GM21526 (cell line): Measurements from ENCODE around the gene RPS25.
A peak's percentile ranks its signal among the peaks of the same experiment; 100 is the strongest.
"Not testable (repeated sequence)": the region's sequence is repeated elsewhere in the genome, so short reads cannot be mapped to it uniquely, and the experiment has no call there.

Source experiments
- ATAC-seq: cut with Tn5 transposase; IDR thresholded peaks from one replicate; pipeline ENCODE4 v1.9.1; 2021; ENCODE audit warnings: moderate library complexity; ENCODE audit not compliant: unreplicated experiment, low FRiP score

RPS25 gene

DNA sequence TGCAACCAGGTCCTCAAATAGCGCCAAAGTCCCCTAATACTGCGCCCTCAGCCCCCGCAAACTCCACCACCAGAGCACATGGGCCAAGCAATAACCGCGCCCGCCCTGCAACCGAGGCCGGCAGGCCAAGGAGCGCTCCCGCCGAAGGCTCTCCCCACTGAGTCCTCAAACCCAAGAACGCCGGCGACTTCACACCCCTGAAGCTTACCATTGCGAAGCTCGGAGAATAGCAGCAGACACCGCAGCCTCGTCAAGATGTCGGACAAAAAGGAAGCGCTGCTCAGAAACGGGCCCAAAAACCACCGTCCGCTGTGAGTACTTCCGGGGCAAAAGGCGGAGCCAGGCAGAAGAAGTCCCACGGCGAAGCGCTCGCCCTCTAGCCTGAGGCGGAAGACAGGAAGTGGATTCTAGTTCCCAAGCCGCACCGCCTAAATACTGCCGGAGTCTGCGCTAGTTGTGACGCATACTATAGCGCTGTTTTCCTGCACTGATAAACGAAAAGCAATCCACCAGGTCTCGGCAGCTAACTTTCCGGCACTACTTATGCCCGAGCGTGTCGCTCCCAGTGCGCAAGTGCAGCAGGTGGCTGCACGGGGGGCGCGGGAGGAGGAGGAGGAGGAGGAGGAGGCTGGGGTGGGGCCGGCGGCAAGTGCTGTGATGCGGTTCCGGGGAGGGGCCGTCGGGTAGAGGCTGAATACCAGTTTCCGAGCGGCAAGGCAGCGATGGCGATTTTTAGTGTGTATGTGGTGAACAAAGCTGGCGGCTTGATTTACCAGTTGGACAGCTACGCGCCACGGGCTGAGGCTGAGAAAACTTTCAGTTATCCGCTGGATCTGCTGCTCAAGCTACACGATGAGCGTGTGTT, at the start of gene RPS25, which contains the start of gene TRAPPC4:
Gene RPS25, minus strand, starts transcription at position 270 of the 865 bp plus-strand sequence. Its CDS starts 59 bp downstream, at position 211.
Gene TRAPPC4, plus strand, starts transcription at position 693 of the 865 bp plus-strand sequence. Its CDS starts 30 bp downstream, at position 723.
- ATAC-seq, result peak; percentile 78

GRCh38 chr11:119067371-119068222, 49.5 kb upstream of the RPS25 start, which contains the start of gene VPS11:
VPS11 (plus strand) TSS chr11:119067818; CDS start chr11:119067824, 6 bp downstream.
- peak; percentile 82 for ATAC-seq

GRCh38 chr11:119065369-119065768, 47.2 kb upstream of the RPS25 start:
- ATAC-seq, result no peak

DNA sequence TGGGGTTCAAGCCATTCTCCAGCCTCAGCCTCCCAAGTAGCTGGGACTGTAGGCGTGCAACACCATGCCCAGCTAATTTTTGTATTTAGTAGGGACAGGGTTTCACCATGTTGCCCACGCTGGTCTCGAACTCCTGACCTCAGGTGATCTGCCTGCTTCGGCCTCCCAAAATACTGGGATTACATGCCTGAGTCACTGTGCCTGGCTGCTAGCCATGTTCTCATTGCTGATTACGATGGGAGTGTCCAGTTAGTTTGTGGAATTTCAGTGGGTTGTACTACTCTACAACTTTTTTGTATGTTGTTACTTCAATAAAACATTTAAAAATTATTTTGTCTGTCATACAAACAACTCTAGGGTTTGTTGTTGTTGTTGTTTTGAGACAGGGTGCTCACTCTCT, 44.6 kb upstream of the RPS25 start:
- ATAC-seq, result no peak

- ATAC-seq, result no peak
These were observed 43.1 kb upstream of the RPS25 start for GRCh38 chr11:119061256-119061655.

DNA sequence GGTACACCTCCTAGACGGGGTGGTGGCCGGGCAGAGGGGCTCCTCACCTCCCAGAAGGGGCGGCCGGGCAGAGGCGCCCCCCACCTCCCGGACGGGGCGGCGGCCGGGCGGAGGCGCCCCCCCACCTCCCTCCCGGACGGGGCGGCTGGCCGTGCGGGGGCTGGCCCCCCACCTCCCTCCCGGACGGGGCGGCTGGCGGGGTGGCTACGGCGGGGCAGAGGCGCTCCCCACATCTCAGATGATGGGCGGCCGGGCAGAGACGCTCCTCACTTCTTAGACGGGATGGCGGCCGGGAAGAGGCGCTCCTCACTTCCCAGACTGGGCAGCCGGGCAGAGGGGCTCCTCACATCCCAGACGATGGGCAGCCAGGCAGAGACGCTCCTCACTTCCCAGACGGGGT, 41.0 kb upstream of the RPS25 start:
- ATAC-seq, result not testable (repeated sequence)

GRCh38 chr11:119057000-119057769, 39.0 kb upstream of the RPS25 start, which contains the start of gene HYOU1:
HYOU1 (minus strand) TSS chr11:119057205; CDS start chr11:119056160, 1,045 bp downstream.
- peak; percentile 84 for ATAC-seq

GRCh38 chr11:119056421-119056999, 38.4 kb upstream of the RPS25 start:
- peak; percentile 7 for ATAC-seq

- no peak for ATAC-seq
These were observed 37.8 kb upstream of the RPS25 start for GRCh38 chr11:119055901-119056300.

DNA sequence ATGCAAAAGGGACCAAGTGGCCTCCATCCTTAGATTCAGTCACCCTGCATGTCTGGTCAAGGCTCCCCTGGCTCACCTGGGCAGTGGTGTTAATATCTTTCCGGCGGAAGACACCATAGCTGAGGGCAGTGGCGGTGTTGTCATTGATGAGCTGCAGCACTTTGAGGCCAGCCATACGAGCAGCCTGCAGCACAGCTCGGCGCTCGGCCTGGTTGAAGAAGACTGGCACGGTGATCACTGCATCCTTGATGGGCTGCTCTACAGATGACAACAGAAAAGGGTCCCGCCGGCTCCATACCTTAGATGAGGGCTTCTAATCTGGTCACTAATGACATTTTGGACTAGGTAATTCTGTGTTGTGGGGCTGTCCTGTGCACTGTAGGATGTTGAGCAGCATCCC, 36.3 kb upstream of the RPS25 start:
- ATAC-seq, result no peak

GRCh38 chr11:119052163-119052814, 34.1 kb upstream of the RPS25 start:
- ATAC-seq, result no peak

DNA sequence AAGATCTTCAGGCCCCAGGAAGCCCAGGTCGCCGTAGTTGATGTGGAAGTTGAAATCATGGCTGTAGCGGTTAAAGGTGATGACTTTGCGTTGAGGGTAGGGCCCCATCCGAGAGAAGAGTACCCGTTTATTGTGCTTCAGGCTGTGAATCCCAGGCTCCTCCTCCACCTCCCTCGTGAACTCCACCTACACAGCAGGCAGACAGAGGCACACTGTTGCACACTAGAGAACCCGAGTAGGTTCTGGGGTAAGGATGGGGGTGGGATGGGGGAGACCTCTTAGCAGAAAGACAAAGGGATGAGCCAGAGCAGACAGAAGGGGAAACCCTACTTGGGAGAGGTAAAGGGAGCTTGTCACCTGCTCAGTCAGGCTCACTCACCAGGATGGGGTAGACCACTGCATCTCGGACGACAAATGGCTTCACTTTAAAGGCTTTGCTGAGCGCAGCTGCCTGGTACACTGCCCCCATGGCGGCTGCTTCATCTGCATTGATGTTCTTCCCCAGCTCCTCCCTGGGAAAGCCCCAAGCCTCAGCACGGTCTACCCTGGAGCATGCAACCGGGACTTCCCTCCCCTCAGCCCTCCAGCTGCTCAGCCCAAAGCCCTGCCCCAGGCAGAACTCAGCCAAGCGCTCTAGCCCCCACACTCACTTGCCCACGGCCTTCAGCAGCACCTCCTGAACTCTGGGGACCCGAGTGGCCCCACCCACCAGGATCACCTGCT, 33.5 kb upstream of the RPS25 start:
- ATAC-seq, result no peak

- no peak for ATAC-seq
These were observed 30.9 kb upstream of the RPS25 start for GRCh38 chr11:119049081-119049480.

GRCh38 chr11:119048644-119049043, 30.5 kb upstream of the RPS25 start:
- ATAC-seq, result no peak

GRCh38 chr11:119047205-119047604, 29.1 kb upstream of the RPS25 start:
- ATAC-seq, result no peak

- no peak for ATAC-seq
These were observed 28.3 kb upstream of the RPS25 start for GRCh38 chr11:119046489-119046888.

DNA sequence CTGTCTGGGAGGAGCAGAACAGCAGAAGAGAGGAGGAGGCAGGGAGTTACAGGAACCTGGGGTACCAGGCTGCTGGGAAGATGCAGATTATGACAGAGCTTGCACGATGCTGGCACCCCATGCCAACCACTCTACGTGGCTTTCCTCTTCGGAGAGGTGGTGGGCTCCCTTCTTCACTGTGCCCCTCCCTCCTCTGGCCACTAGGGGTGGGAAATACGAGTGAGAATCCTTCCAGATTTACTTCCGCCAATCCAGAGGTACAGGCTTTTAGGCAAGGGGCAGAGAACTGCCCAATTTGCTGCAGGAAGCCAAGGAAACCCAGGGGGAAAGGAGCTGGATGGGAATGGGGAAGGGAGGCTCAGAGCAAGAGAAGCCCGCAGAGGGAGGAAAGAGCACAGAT, 26.6 kb upstream of the RPS25 start:
- no peak for ATAC-seq

- no peak for ATAC-seq
These were observed 24.8 kb upstream of the RPS25 start for GRCh38 chr11:119042927-119043326.
